Thoracic aorta (tissue), 2 donors: ENCODE data around the gene PBX3. TPM values are rescaled to one million over a fixed set of nuclear protein-coding genes. Genes with fewer than 3 reads are reported as not detected.

ENCODE experiments used
- ATAC-seq: fragments of 150-250 bp; one replicate; pipeline ENCODE4 v1.8.0; 2017; ENCODE audit warnings: low read depth; ENCODE audit not compliant: insufficient number of reproducible peaks, low FRiP score
- DNase-seq: peaks from one replicate; pipeline ENCODE4 v3.0.0-alpha.2; 2020; ENCODE audit warnings: low spot score
- H3K27ac ChIP-seq, 2 donors: fragments of 200-600 bp; sonication (generic); 1 replicate in 1 of 2; 2 replicates in 1 of 2; pipeline ENCODE4 v1.5.1; 2016; ENCODE audit warnings: mild to moderate bottlenecking in 2 of 2, moderate library complexity in 2 of 2
- H3K27me3 ChIP-seq: fragments of 200-600 bp; sonication (generic); replicated peaks from 2 replicates; pipeline ENCODE4 v1.6.0; 2016; ENCODE audit warnings: mild to moderate bottlenecking; ENCODE audit not compliant: insufficient read depth
- H3K36me3 ChIP-seq: fragments of 200-600 bp; sonication (generic); one replicate; pipeline ENCODE4 v1.5.1; 2016
- H3K4me1 ChIP-seq, 2 donors: fragments of 200-600 bp; sonication (generic); 1 replicate in 1 of 2; 2 replicates in 1 of 2; pipeline versions ENCODE4 v1.5.1 to v1.6.0; 2016; ENCODE audit warnings: low read depth in 2 of 2, mild to moderate bottlenecking in 1 of 2; ENCODE audit not compliant: control insufficient read depth in 1 of 2
- H3K4me3 ChIP-seq: fragments of 200-600 bp; sonication (generic); 2 replicates; pipeline ENCODE4 v1.5.1; 2016; ENCODE audit warnings: mild to moderate bottlenecking
- H3K9me3 ChIP-seq: fragments of 200-600 bp; sonication (generic); 2 replicates; pipeline ENCODE4 v1.5.1; 2016
- CTCF ChIP-seq: fragments of 200-600 bp; sonication (generic); IDR thresholded peaks from one replicate; pipeline ENCODE4 v1.5.1; 2019; ENCODE audit warnings: antibody characterized with exemption
- total RNA-seq, 2 donors: library from RNA; depleted of rRNA; stranded (reverse); fragments of >200 nt; gene quantifications; one replicate each; pipeline versions ENCODE4 v1.1.0 to v1.2.3, GENCODE V29; 2016

PBX3 gene
- total RNA-seq, 2 donors from 2014 or later = 23.9 to 34.8 TPM

DNA sequence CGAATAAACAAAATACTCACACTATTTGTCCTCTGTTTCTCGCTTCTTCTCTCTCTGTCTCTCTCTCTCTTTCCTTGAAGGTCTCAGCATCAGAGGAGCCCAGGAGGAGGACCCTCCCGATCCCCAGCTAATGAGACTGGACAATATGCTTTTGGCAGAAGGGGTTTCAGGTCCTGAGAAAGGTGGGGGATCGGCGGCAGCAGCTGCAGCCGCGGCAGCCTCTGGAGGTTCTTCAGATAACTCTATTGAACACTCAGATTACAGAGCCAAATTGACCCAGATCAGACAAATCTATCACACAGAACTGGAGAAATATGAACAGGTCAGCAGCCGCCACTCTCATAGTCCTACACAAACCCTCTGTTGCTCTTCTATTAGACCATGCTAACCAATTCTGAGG lies 168.4 kb downstream of the PBX3 start:
- ATAC-seq (no peak), DNase-seq (no peak)
- no peak overlapping the region for H3K27ac ChIP-seq
- H3K9me3 ChIP-seq = no peaks in the 10 kb centered on the region
- TF ChIP-seq CTCF = no peak
- no peaks in the 10 kb centered on the region for H3K4me1 ChIP-seq
- H3K36me3 ChIP-seq = no peaks in the 10 kb centered on the region
- no peak overlapping the region for H3K4me3 ChIP-seq
- H3K27me3 ChIP-seq = no peaks in the 10 kb centered on the region

GRCh38 chr9:125919565-125919964 lies 172.4 kb downstream of the PBX3 start:
- H3K4me3 ChIP-seq = no peak overlapping the region
- H3K9me3 ChIP-seq = no peaks in the 10 kb centered on the region
- TF ChIP-seq CTCF = no peak
- no peaks in the 10 kb centered on the region for H3K27me3 ChIP-seq
- no peak for DNase-seq
- no peak for ATAC-seq
- H3K36me3 ChIP-seq = no peaks in the 10 kb centered on the region
- no peak overlapping the region for H3K27ac ChIP-seq
- no peaks in the 10 kb centered on the region for H3K4me1 ChIP-seq

- Histone ChIP-seq H3K36me3 (no peaks in the 10 kb centered on the region), H3K9me3 (no peaks in the 10 kb centered on the region), H3K4me3 (no peak overlapping the region), H3K27me3 (no peaks in the 10 kb centered on the region), H3K4me1 (no peaks in the 10 kb centered on the region), H3K27ac (no peak overlapping the region)
- no peak for TF ChIP-seq CTCF
- DNase-seq = no peak
- ATAC-seq = no peak
Observed at GRCh38 chr9:125920402-125920801, 173.2 kb downstream of the PBX3 start.

GRCh38 chr9:125922854-125923253 lies 175.7 kb downstream of the PBX3 start:
- DNase-seq (no peak), ATAC-seq (no peak)
- no peak for TF ChIP-seq CTCF
- no peak overlapping the region for H3K4me3 ChIP-seq
- H3K9me3 ChIP-seq = no peaks in the 10 kb centered on the region
- no peaks in the 10 kb centered on the region for H3K27me3 ChIP-seq
- no peak overlapping the region for H3K27ac ChIP-seq
- H3K36me3 ChIP-seq = no peaks in the 10 kb centered on the region
- H3K4me1 ChIP-seq = no peaks in the 10 kb centered on the region

DNA sequence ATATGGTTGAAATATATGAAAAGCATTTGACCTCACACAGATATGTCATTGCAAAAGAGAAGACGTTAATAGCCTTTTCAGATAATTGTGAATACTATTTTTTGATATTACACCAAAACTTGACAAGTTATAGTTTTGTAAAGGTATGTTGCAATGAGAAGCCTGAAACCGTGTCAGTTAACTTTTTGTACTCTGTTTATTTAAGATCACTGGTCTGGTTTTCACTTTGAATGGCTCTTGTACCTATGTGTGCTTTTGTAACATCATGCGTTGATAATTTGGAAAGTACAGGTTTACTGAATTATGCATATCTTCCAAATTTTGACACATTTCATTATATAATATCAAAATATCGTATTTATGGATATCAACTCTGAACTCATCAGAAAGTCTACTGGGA lies 177.2 kb downstream of the PBX3 start:
- ATAC-seq = no peak

More for the DNA sequence above, 177.2 kb downstream of the PBX3 start:
- no peak for TF ChIP-seq CTCF
- Histone ChIP-seq H3K4me1 (no peaks in the 10 kb centered on the region), H3K4me3 (no peak overlapping the region), H3K36me3 (no peaks in the 10 kb centered on the region), H3K9me3 (no peaks in the 10 kb centered on the region), H3K27me3 (no peaks in the 10 kb centered on the region), H3K27ac (no peak overlapping the region)
- no peak for DNase-seq
